Measurements from ENCODE around the gene CRTAC1. TPM values are rescaled to one million over a fixed set of nuclear protein-coding genes. Genes with fewer than 3 reads are reported as not detected.

Gene CRTAC1
- total and polyA plus RNA-seq, 11 donors = 0.38 to 8.6 (median 1.7) TPM

GRCh38 chr10:97888641-97889262 lies 141.7 kb downstream of the CRTAC1 start:
- no peaks in the 10 kb centered on the region for H3K36me3 ChIP-seq
- 70 to 87% (median 71%) methylated on average over 11 to 12 of the region's 12 CpGs for WGBS, 4 donors
- no peaks in the 10 kb centered on the region for H3K9me3 ChIP-seq
- TF ChIP-seq POLR2A (IDR thresholded peaks at IDR 0.05) = no peak
- TF ChIP-seq, protein P1, sequence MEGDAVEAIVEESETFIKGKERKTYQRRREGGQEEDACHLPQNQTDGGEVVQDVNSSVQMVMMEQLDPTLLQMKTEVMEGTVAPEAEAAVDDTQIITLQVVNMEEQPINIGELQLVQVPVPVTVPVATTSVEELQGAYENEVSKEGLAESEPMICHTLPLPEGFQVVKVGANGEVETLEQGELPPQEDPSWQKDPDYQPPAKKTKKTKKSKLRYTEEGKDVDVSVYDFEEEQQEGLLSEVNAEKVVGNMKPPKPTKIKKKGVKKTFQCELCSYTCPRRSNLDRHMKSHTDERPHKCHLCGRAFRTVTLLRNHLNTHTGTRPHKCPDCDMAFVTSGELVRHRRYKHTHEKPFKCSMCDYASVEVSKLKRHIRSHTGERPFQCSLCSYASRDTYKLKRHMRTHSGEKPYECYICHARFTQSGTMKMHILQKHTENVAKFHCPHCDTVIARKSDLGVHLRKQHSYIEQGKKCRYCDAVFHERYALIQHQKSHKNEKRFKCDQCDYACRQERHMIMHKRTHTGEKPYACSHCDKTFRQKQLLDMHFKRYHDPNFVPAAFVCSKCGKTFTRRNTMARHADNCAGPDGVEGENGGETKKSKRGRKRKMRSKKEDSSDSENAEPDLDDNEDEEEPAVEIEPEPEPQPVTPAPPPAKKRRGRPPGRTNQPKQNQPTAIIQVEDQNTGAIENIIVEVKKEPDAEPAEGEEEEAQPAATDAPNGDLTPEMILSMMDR (IDR thresholded peaks at IDR 0.05) = no peak
- no peaks in the 10 kb centered on the region for H3K27me3 ChIP-seq
- ATAC-seq (no peak), DNase-seq (no peak)
- peaks cover 0 to 6% (median 0%) of the 10 kb centered on the region in 12 donors for H3K4me1 ChIP-seq
- H3K27ac ChIP-seq = no peak overlapping the region
- intact Hi-C loops (cut with DNase I) = no loop called here
- H3K4me3 ChIP-seq = no peak overlapping the region

DNA sequence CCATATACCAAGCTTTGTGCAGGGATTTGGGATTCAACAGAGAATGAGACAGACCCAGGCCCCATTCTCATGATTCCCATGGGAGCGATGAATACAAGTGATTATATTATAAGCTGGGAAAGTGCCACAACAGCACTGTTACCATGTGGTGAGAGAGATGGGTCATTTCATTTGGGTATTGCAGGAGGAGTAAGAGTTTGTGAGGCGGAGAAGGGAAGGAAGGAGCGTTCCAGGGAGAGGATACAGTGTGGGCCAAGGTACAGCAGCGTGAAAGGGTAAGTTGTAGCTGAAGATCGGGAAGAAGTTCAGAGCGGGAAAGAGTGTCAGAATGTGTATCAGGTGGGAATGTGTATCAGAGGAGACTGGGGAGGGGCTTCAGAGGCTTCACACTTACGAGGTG lies 142.3 kb downstream of the CRTAC1 start:
- Histone ChIP-seq H3K9me3 (no peaks in the 10 kb centered on the region), H3K27ac (no peak overlapping the region), H3K27me3 (no peaks in the 10 kb centered on the region), H3K4me1 (peaks cover 0 to 3% (median 0%) of the 10 kb centered on the region in 12 donors), H3K4me3 (no peak overlapping the region), H3K36me3 (no peaks in the 10 kb centered on the region)
- ATAC-seq (no peak), DNase-seq (no peak)
- 90 to 95% (median 93%) methylated on average over 7 of the region's 7 CpGs for WGBS, 4 donors
- TF ChIP-seq POLR2A (IDR thresholded peaks at IDR 0.05) = no peak
- TF ChIP-seq, protein P1 (IDR thresholded peaks at IDR 0.05) = no peak
- intact Hi-C loops (cut with DNase I) = no loop called here

DNA sequence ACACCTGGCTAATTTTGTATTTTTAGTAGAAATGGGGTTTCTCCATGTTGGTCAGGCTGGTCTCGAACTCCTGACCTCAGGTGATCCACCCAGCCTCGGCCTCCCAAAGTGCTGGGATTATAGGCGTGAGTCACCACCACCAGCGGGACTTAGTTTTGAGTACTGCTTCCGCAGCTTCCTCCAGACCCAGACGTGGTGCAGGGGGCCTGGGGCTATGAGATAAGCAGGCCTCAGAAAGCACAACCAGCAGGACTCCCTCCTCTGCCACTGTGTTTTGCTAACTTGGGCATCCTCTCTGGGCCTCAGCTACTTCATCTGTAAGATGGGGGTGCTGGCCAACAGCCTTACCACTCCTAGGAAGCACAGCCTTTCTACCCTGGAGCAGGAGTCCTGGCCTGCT lies 143.0 kb downstream of the CRTAC1 start:
- Histone ChIP-seq H3K27ac (no peak overlapping the region), H3K36me3 (no peaks in the 10 kb centered on the region), H3K27me3 (no peaks in the 10 kb centered on the region), H3K9me3 (no peaks in the 10 kb centered on the region), H3K4me1 (no peaks in the 10 kb centered on the region), H3K4me3 (no peak overlapping the region)
- intact Hi-C loops (cut with DNase I) = no loop called here
- no peak for ATAC-seq
- TF ChIP-seq, protein P1 (IDR thresholded peaks at IDR 0.05) = no peak
- TF ChIP-seq POLR2A (IDR thresholded peaks at IDR 0.05) = no peak
- 80 to 88% (median 86%) methylated on average over 6 of the region's 6 CpGs for WGBS, 4 donors
- no peak for DNase-seq

DNA sequence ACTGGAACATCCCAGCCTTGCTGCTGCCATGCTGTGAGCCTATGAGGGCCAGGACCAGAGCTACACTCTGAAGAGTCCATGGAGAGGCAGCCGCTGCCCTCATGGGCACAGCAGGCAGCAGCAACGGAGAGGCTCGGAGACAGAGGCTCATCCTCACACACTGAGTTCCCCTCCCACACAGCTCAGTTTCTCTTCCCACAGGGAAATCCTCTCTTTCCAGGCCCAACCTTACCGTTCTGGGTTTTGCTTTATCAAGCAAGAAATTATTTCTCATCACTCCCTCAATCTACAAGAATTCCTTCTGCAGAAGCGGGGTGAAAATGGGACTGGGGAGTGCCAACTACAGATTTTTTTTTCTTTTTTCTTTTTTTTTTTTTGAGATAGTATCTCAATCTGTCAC lies 144.1 kb downstream of the CRTAC1 start:
- H3K36me3 ChIP-seq = no peaks in the 10 kb centered on the region
- no peak for DNase-seq
- no peaks in the 10 kb centered on the region for H3K4me1 ChIP-seq
- ATAC-seq = no peak
- no peaks in the 10 kb centered on the region for H3K9me3 ChIP-seq
- WGBS, 4 donors = 72 to 82% (median 77%) methylated on average over 5 of the region's 5 CpGs
- H3K4me3 ChIP-seq = no peak overlapping the region
- no peak for TF ChIP-seq POLR2A (IDR thresholded peaks at IDR 0.05)
- TF ChIP-seq, protein P1 (IDR thresholded peaks at IDR 0.05) = no peak
- no peaks in the 10 kb centered on the region for H3K27me3 ChIP-seq
- no peak overlapping the region for H3K27ac ChIP-seq
- intact Hi-C loops (cut with DNase I) = no loop called here

Measured in heart left ventricle (tissue), 16 donors.